Fibroblast of skin of left quadriceps (primary cell): ENCODE results near the gene CA5A.
A peak's percentile ranks its signal among the peaks of the same experiment; 100 is the strongest.
"Not testable (repeated sequence)": the region's sequence is repeated elsewhere in the genome, so short reads cannot be mapped to it uniquely, and the experiment has no call there.

Experiments used
- DNase-seq, 2 experiments: peaks; one replicate each; pipeline ENCODE4 v3.0.0-alpha.2; 2013; ENCODE audit warnings: low read depth in 2 of 2

The CA5A gene

GRCh38 chr16:87896176-87896890, 40.0 kb downstream of the CA5A start:
- not testable (repeated sequence) for DNase-seq

- DNase-seq: peak; percentile 49 to 67
These were observed 40.6 kb downstream of the CA5A start for GRCh38 chr16:87895641-87896141.

- DNase-seq: not testable (repeated sequence)
These were observed 42.3 kb downstream of the CA5A start for GRCh38 chr16:87894005-87894404.

- DNase-seq: no peak
These were observed 44.6 kb downstream of the CA5A start for GRCh38 chr16:87891764-87892163.

GRCh38 chr16:87889762-87890161, 46.6 kb downstream of the CA5A start:
- DNase-seq: not testable (repeated sequence)

GRCh38 chr16:87888346-87888745, 48.0 kb downstream of the CA5A start:
- DNase-seq: not testable (repeated sequence)

- DNase-seq: not testable (repeated sequence)
These were observed 48.4 kb downstream of the CA5A start for GRCh38 chr16:87887931-87888330.

GRCh38 chr16:87885371-87885967, 50.9 kb downstream of the CA5A start:
- DNase-seq: not testable (repeated sequence)

- no peak for DNase-seq
These were observed 53.8 kb downstream of the CA5A start for GRCh38 chr16:87882436-87883019.

- DNase-seq: no peak
These were observed 54.8 kb downstream of the CA5A start for GRCh38 chr16:87881324-87882200.

GRCh38 chr16:87880117-87880696, 56.1 kb downstream of the CA5A start:
- DNase-seq: no peak

- not testable (repeated sequence) for DNase-seq
These were observed 56.8 kb downstream of the CA5A start for GRCh38 chr16:87879411-87880013.

GRCh38 chr16:87878704-87879103, 57.6 kb downstream of the CA5A start:
- DNase-seq: no peak

GRCh38 chr16:87877942-87878507, 58.3 kb downstream of the CA5A start:
- DNase-seq: no peak

- DNase-seq: no peak
These were observed 61.5 kb downstream of the CA5A start for GRCh38 chr16:87874639-87875427.

- DNase-seq: peak; percentile 63 to 65
These were observed 65.7 kb downstream of the CA5A start for GRCh38 chr16:87870418-87871291.

- DNase-seq: not testable (repeated sequence)
These were observed 66.4 kb downstream of the CA5A start for GRCh38 chr16:87869879-87870417.

GRCh38 chr16:87869061-87869878, 67.1 kb downstream of the CA5A start, which contains the start of gene SLC7A5:
SLC7A5 (minus strand) TSS chr16:87869507; CDS start chr16:87869422, 85 bp downstream.
- peak; percentile 67 to 68 for DNase-seq
